Activated CD4-positive, alpha-beta T cell treated with anti-CD3 and anti-CD28 coated beads for 24 hours (primary cell): ENCODE results near the gene ANAPC2.
A peak's percentile ranks its signal among the peaks of the same experiment; 100 is the strongest.

ENCODE experiments used
- DNase-seq, 2 donors: peaks; one replicate each; pipeline ENCODE4 v3.0.0-alpha.2; 2020; ENCODE audit warnings: low read depth in 2 of 2

ANAPC2 gene

GRCh38 chr9:137162505-137163364, 25.6 kb downstream of the ANAPC2 start:
- DNase-seq: no peak

GRCh38 chr9:137161558-137162486, 26.5 kb downstream of the ANAPC2 start:
- DNase-seq: no peak

GRCh38 chr9:137160716-137161557, 27.4 kb downstream of the ANAPC2 start:
- no peak for DNase-seq

DNA sequence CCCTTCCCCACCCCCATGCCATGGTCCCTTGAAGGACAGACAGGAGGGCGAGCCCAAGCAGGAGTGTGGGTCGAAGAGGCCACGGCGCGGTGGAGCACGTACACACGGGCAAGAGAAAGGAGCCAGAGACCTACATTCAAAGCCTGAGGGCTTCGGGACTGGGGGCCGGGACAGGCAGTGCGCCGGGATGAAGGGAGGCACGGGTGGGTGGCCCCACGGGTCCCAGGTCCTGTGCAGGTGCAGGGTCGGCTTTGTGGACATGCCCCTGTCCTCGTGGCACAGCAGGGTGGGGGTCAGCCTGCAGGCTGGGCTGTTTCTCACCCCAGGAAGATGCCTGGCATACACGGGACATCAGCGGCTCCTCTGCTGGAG, 28.3 kb downstream of the ANAPC2 start:
- no peak for DNase-seq

- DNase-seq: no peak
These were observed 29.0 kb downstream of the ANAPC2 start for GRCh38 chr9:137159105-137160053.

GRCh38 chr9:137158625-137159024, 29.7 kb downstream of the ANAPC2 start:
- no peak for DNase-seq

DNA sequence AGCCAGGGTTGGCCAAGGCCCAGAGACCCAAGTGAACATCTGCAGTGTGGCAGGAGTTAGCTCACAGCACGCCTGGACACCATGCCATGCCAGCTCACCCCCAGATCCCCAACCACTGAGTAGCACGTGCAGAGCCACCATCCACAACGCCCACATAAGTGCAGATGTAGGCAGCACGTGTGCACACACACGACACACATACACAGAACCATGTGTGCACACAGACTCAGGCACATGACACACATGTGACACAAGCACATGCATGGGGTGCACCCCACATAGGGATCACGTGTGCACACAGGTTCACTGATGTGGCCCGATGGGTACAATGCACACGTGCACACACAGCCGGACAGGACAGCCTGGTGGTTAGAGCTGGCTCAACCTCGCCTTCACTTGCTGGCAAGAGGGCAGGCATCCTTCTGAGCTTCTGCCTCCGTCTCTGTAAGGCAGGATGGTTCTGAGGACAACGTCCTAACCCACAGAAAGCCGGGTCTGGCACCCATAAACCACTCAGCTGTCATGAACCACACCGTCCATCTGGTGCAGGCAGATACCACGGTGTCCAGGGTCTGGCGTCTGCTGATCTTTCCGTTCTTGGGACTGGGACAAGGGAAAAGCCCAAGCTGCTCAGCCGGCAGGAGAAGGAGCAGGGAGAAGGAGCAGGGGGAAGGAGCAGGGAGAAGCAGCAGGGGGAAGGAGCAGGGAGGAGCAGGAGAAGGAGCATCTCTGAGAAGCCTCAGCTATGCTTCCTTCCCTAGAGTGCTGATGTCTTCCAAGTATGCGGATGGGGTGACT, 30.5 kb downstream of the ANAPC2 start:
- no peak for DNase-seq

GRCh38 chr9:137156567-137157375, 31.6 kb downstream of the ANAPC2 start:
- peak; percentile 42 to 44 for DNase-seq

DNA sequence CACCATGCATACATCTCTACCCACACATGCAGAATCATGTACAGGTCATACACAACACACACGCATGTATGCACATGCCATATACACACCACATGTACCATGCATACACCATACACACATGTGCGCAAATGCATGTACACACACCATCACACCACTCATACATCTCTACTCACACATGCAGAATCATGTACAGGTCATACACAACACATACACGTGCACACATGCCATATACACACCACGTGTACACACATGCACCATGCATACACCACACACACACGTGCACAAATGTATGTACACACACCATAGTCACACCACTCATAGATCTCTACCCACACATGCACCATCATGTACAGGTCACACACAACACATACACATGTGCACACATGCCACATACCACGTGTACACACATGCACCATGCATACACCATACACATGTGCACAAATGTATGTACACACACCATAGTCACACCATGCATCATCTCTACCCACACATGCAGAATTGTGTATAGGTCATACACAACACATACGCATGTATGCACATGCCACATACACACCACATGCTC, 35.4 kb downstream of the ANAPC2 start:
- DNase-seq: no peak

DNA sequence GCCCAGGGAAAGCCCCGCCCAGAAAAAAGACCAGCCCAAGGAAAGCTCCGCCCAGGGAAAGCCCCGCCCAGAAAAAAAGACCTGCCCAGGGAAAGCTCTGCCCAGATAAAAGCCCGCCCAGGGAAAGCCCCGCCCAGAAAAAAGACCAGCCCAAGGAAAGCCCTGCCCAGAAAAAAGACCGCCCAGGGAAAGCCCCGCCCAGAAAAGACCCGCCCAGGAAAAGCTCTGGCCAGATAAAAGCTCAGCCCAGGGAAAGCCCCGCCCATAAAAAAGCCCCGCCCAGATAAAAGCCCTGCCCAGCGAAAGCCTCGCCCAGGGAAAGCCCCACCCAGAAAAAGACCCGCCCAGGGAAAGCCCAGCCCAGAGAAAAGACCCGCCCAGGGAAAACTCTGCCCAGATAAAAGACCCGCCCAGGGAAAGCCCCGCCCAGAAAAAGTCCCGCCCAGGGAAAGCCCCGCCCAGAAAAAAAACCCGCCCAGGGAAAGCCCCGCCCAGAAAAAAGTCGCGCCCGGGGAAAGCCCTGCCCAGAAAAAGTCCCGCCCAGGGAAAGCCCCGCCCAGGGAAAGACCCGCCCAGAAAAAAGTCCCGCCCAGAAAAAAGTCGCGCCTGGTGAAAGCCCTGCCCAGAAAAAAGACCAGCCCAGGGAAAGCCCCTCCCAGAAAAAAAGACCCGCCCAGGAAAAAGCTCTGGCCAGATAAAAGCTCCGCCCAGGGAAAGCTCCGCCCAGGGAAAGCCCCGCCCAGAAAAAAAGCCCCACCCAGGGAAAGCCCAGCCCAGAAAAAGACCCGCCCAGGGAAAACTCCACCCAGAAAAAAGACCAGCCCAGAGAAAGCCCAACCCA, 37.5 kb downstream of the ANAPC2 start:
- DNase-seq: peak; percentile 25 to 48

GRCh38 chr9:137149942-137150616, 38.3 kb downstream of the ANAPC2 start:
- no peak for DNase-seq

- no peak for DNase-seq
These were observed 39.0 kb downstream of the ANAPC2 start for GRCh38 chr9:137149363-137149762.

GRCh38 chr9:137148661-137149060, 39.7 kb downstream of the ANAPC2 start:
- DNase-seq: no peak

GRCh38 chr9:137148242-137148641, 40.1 kb downstream of the ANAPC2 start:
- no peak for DNase-seq

DNA sequence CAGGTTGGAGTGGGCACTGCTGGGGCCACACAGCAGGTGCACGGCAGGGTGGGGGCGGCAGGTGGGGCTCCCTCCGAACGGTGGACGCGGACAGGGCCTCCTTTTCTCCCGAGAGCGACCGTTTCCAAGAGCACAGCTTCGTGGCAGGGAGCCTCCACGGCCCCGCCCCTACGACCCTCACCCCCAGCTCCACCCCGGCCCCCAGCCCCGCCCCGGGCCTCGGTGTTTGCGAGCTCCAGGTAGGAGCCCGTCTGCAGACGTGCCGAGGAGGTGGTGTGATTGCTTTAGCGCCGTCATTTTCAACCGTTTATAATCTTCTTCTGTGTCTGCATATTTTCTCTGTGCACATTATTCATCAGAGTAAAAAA, 40.6 kb downstream of the ANAPC2 start:
- no peak for DNase-seq

DNA sequence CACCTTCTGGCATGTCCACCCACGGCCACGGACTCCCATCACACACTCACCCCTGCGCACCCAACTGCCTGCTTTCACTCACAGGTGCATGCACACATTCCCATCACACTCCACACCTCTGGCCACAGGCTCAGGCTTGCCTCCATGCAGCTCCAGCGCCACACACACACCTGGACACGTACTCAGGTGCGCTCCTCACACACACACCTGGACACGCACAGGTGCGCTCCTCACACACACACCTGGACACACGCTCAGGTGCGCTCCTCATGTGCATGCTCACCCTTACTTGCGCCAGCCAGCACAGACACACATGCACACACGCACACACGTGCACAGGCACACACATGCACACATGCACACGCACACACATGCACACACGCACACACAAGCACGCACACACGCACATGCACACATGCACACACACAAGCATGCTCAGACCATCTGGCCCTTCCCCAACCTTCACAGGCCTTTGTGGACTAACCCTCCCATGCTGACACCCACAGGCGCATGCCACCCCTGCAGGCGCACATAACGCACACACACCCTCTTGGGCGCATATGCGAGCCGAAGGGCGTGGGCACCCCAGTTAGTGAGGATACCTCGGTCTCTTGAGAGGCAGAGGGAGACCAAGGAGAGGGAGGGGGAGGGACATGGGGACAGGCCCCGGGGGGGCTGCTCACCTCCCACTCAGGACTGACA, 41.1 kb downstream of the ANAPC2 start:
- no peak for DNase-seq

DNA sequence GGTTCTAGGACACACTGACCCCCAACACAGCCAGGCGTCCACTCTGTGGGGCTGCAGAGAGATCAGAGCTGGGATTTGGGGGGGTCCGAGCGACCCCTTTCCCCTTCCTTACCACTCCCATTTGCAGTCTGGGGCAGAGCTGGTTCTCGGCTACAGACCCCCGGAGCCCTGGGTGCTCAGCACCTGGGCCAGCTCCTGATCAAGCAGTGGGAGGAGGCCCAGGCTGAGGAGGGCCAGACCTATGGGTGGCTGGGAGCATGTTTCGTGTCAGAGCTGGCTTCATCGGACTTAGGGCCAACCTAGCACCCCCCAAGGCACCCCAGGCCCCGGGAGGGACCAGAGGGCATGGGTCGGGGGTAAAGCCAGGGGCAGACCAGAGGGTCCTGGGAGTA, 41.8 kb downstream of the ANAPC2 start:
- no peak for DNase-seq
